OCI-M1 (cell line): ENCODE results near the gene TEKTIP1.
A peak's percentile ranks its signal among the peaks of the same experiment; 100 is the strongest.

Source experiments
- DNase-seq: peaks from one replicate; lab custom pipeline; 2025; lab: John Stamatoyannopoulos, UW

TEKTIP1 gene

DNA sequence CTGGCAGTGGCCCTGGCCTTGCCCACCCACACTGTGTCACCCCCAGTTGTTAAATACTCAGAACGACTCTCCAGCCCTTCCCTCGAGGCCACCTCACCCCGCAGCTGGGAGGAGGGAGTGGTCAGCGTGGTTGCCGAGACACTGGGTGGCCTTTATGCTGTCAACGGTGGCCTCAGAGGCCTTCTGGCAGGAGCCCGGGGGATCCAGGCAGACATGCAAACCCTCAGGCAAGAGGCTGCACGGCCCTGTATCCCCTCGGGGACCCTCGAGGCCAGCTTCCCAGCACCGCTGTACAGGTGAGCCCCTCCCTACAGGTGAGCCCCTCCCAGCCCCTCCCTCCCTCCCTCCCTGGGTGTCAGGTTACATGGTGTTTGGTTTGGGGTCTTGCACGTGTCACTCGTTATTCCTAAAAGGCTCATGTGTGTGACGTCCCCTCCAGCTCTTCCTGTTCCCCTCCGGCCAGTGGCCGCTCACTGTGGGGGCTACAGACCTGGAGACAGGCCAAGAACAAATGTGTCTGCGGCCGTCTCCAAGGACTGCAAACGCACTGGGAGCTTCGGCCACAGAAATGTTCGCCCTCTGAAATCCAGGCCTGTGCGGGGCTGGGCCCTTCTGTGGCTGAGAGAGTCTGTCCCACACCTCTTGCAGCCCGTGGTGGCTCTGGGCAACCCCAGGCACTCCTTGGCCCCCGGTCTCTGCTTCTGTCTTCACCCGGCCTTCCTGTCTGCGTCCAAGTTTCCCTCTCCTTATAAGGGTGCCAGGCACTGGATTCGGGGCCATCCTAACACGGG, at the start of gene TEKTIP1:
TEKTIP1 (plus strand) TSS at position 210 of the 791 bp plus-strand sequence; CDS start at position 214, 4 bp downstream.
- DNase-seq, result no peak

DNA sequence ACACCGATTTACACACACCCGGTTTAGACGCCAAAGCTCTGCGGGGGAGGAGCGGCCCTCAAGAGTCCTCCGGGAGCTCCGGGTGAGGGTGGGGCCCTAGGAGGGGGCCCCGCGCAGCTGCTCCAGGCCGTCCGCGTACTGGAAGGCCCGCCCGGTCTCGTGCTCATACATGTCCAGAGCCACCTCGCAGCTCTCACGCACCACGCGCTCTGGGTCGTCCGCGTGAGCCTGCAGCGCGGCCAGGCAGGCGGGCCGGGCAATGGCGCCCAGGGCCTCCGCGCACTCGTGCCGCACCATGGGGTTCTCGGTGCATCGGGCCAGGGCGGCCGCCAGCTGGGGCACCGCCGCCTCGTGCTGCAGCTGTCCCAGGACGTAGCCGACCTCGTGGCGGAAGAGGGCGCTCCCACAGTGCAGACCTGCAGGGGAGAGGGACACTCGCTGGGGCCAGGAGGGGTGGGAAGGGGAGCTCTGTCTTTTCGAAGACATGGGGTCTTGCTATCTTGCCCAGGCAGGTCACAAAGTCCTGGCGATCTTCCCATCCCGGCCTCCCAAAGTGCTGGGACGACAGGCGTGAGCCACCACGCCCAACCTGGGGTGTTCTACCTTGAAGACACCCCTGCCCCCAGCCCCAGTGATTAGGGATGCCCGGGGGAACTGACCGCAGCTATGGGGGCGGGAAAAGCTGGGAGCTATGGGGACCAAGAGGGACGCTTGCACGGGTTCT, 47.4 kb upstream of the TEKTIP1 start:
- DNase-seq, result no peak

DNA sequence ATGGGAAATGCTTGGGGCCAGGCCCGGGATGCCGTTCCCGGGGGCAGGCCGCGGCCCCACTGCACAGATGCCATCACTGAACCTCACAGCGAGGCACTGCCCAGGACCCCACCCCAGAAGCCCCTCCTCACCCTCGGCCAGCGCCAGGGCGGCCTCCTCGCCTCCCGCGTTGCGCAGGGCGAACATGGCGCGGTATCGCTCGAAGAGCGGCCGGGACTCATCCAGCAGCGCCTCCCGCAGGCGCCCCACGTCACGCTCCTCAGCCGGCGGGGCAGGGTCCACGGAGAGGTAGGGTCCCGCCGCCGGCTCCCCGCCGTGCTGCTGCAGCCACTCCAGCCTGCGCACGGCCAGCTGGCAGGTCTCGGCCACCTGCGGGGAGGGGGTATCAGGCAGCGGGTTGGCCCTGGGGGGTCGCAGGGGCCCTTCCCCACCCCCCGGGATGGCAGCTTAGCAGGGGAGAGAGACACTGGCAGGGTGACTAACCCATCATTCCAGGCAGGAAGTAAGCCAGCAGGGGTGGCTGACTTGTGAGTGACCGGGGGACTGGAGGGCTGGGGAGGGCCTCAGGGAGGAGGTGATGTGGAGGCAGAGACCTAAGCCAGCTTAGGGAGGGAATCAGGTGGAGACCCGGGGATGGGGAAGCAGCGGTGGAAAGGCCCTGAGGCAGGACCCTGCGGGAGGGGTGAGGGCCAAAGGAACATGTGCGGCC, 46.7 kb upstream of the TEKTIP1 start:
- no peak for DNase-seq

DNA sequence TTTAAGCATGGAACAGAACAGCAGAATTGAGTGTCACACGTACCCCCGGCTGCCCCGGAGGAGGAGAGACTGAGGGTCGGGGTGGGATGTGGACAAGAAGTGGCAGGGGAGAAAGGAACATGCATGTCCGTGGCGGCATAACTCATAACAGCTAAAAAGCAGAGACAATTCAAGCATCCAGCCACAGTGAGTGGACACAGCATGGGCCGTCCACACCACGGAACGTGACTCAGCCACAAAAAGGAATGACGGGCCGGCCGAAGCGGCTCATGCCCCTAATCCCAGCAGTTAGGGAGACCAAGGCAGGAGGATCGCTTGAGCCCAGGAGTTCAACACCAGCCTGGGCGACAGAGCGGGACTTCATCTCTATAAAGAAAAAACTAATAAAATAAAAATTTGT, 46.1 kb upstream of the TEKTIP1 start:
- no peak for DNase-seq

DNA sequence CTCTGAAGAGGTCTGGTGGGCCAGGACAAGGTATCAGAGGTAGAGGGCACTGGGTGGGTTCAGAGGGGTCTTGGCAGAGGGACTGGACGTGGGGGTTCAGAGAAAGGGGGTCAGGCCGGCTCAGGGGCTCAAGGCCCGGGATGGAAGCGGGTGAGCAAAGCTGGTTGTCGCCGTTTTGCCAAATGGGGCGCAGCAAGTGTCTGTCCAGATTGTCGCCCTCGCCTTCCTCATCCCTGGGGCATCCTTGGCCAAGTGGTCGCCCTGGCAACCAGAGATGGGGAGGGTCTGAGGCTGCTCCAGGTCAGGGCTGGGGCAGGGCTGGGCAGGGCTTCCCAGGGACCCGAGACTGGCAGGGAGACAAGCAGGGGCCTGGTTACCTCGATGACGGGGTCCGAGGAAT, 45.3 kb upstream of the TEKTIP1 start:
- DNase-seq, result no peak

DNA sequence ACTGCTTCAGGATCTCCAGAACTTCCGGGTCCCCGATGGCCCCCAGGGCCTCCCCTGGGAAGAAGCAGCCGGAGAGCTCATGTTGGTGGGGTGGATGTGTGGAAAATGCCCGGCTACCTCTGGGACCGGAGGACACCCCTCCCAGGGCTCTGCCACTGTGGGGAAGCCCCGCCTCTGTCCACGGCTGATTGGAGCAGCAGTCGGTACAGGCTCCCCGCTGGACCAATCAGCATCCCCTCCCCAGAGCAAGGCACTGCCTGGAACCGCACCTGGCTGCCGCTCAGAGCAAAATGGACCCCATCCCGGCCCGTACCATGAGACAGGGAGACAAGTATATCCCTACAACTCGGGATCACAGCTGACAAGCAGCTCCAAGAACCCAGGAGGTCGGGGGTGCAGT, 44.9 kb upstream of the TEKTIP1 start:
- DNase-seq, result no peak

DNA sequence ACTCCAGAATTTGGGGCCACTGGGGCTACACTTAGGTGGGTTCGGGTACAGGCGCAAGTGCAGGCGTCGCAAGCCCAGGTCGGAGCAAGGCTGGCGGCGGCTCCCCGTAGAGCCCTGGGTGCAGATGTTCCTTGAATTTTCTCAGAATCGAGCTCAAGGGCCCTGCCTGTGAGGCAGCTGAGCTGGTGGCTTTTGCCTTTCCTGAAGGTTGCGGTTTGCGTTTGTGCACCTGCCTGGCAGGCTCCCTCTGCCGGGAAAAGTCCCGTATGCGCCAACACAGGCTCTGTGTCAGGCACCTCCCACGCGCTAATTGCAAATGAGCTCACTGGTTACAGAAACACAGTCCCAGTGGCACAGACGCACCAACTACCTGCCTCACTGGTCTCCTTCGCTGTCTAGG, 44.4 kb upstream of the TEKTIP1 start:
- DNase-seq, result no peak

DNA sequence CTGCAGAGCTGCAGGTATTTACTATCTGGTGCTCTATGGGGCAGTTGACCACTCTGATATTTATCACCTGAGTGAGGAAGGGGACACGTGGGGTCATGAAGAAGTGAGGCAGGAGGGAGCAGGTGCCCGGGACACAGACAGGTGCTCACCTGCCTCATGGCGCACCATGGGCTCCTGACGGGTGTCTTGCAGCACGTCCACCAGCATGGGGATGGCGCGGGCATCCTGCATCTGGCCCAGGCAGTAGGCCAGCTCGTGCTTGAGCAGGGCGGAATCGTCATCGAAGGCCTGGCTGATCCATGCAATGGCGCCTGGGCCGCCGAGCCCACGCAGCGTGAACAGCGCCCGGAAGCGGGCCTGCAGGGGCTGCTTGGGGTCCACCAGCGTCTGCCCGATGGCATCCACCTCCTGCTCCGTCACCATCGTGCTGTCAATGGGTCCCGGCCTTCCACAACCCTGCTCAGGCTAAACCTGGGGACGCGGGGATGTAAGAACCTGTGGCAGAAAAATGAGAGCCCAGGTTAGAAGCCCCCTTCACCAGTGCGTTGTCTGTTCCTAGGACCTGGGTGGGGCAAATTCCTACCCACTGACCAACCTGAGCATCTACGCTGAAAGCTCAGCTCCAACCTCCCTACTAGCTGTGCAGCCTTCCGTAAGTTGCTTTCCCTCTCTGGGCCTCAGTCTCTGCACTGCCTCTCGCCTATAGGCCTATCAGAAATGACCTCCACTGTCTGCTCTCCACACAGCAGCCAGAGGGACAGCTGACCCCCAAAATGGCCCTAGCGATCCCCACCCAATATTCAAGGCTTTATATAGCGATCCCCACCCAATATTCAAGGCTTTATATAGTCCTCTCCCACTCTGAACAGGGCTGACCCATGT, 42.3 kb upstream of the TEKTIP1 start:
- no peak for DNase-seq

DNA sequence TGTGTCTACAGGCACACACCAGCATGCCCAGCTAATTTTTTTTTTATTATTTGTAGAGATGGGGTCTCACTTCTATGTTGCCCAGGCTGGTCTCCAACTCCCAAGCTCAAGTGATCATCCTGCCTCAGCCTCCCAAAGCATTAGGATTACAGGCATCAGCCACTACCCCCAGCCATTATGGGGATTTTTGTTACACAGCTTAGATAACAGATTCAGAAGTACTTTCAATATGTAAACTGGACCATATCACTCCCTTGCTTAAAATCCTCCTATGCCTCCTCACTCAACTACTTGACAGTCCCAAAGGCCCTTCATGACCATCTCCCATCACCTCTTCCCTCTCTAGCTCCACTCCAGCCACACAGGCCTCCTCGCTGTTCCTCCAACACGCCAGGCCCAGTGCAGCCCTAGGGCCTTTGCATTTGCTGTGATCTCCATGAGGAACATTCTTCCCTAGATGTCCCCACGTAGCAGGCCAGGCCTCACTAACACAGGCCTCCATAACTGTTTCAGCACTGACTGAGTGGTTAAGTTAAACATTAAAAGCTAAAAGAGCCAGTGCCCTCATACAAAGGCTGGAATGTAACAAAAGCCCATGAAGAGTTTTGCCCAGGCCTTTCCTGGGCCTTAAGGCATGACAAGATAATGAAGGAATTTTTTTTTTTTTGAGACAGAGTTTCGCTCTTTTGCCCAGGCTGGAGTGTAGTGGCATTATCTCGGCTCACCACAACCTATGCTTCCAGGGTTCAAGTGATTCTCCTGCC, 41.0 kb upstream of the TEKTIP1 start:
- DNase-seq, result no peak

DNA sequence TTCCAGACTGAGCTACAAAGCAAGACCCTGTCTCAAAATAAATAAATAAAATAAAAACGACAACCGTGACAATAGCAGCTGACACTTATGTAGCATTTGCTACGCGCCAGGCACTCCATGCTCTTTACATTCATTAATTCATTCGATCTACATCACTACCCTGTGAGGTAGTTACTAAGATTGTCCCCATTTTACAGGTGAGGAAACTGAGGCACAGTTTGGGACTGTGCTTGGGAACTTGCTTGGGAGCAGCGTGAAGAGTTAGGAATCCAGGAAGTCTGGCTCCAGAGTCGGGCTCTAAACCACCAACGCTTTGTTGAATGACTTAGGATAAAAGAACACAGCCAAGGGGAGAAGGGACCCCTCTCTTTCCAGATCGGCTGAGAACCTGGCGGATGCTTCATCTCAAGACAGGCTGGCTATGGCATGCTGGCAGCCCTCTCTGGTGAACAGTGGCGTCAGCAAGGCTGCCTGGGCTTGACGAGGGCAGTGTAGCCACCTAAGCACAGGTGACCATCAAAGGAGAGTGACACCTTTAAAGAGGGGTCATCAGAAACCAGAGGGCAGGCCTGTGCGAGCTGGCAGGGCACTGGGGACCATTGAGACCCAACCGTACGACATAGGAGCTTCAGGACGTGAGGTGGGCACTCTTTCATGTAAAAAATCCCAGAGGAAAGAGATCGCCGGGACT, 39.1 kb upstream of the TEKTIP1 start:
- no peak for DNase-seq

DNA sequence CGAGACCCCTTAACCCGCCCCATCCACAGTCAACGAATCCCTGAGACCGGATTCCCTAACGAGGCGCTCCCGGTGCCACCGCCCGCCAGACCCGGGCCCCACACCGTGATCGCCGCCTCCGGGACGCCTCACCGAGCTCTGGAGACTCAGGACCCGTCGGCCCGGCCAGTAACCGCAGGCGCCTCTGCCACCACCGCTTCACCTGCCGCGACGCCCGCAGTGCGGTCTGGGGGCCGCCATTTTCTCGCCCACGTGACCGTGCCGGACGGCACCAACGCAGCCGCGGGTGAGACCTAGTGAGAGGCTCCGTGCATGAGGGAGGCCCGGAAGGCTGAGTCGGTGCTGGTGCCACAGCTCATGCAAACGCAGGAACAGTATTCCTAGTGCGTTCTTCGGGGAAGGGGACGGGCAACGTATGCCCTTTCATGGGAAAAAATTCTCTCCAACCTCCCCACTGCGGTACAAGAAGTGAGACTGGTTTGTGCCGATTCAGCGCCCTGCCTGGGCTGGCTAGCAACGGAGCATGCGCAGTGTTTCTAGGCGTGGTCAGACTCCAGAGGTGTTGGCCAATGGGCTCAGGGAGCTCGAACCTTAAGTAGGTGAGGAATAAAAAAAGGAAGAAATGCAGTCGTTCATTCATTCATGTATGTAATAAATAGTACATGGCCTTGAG, 38.4 kb upstream of the TEKTIP1 start, which contains the start of gene DOHH:
DOHH (minus strand) TSS at position 246 of the 673 bp plus-strand sequence. CDS start 3,860 bp downstream, outside the sequence.
- peak; percentile 95 for DNase-seq

DNA sequence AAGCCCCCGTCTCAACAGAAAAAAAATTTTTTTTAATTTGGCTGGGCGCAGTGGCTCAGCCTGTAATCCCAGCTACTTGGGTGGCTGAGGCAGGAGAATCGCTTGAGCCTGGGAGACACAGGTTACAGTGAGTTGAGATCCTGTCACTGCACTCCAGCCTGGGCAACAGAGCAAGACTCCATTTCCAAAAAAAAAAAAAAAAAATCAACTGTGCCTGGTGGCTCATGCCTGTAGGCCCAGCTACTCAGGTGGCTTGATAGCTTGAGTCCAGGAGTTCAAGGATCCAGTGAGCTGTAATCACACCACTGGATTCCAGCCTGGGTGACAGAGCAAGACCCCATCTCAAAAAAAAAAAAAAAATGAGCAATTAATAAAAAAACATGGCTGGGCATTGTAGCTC, 37.2 kb upstream of the TEKTIP1 start:
- no peak for DNase-seq

DNA sequence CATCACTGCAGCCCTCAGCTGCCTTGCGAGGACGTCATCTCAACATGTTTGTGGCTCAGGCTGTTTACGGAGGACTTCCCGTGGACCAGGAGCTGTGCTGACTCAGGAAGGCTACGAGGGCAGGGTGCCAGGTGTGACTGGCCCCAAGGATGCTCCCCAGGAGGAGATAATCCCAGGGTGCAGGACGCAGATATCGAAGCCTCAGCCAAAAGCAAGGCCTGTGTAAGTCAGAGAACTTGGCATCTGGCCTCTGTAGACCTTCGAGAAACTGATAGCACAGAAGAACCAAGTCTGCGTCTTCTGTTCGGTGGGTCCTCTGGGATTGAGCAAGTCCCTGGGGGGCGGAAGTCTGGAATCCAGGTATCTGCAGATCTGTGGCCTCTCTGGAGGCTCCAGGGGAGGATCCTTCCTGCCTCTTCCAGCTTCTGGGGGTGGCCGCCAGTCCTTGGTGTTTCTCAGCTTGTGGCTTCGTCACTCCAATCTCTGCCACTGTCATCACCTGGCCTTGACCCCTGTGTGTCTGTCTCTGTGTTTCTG, 35.9 kb upstream of the TEKTIP1 start:
- no peak for DNase-seq

DNA sequence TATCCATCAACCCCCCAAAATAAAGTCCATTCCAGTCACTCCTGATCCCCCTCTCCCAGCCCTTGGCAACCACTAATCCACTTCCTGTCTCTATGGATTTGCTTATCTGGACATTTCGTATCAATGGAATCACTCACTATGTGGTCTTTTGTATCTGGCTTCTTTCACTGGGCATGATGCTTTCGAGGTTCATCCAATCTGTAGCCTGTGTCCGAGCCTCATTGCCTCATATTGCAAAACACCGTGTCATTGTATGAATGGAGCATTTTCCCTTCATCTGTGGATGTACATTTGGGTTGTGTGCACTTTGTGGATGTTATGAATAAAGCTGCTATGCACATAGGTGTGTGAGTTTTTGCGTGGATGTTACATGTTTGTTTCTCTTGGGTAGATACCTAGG, 34.2 kb upstream of the TEKTIP1 start:
- peak; percentile 1 for DNase-seq

DNA sequence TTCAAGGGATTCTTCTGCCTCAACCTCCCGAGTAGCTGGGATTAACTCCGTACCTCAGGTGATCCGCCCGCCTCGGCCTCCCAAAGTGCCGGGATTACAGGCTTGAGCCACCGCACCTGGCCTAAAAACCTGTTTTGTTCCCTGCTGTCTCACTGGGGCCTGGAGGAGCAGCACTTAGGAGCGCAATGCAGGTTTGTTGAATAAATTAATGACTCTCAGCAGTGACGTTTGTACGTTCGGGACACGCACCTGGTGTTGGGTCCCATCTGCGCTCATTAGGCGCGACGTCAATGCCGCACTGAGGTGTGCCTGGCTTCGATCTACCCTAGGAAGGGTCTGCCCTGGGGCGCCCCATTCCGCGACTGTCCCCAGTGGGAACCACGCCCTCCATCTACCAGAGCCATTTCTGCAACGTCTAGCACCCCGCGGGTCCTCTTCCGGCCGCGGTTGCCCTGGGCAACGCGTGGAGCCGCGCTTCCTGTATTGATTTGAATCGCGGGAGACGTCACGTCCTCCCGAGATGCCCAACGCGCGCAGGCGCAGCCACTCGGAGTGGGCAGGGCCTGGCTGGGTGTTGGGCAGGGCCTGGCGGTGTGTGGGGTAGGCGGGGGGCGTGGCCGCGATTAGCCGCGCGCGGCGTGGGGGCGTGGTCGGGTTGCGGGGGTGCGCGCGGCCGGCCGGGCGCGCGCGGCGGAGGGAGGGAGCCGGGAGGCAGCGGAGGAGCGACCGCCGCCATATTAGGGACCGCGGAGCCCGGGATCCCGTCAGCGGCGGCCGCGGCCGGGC, 33.2 kb upstream of the TEKTIP1 start, which contains the start of gene FZR1:
FZR1 (plus strand) TSS at position 714 of the 786 bp plus-strand sequence. CDS start 16,679 bp downstream, outside the sequence.
- DNase-seq, result peak; percentile 97

DNA sequence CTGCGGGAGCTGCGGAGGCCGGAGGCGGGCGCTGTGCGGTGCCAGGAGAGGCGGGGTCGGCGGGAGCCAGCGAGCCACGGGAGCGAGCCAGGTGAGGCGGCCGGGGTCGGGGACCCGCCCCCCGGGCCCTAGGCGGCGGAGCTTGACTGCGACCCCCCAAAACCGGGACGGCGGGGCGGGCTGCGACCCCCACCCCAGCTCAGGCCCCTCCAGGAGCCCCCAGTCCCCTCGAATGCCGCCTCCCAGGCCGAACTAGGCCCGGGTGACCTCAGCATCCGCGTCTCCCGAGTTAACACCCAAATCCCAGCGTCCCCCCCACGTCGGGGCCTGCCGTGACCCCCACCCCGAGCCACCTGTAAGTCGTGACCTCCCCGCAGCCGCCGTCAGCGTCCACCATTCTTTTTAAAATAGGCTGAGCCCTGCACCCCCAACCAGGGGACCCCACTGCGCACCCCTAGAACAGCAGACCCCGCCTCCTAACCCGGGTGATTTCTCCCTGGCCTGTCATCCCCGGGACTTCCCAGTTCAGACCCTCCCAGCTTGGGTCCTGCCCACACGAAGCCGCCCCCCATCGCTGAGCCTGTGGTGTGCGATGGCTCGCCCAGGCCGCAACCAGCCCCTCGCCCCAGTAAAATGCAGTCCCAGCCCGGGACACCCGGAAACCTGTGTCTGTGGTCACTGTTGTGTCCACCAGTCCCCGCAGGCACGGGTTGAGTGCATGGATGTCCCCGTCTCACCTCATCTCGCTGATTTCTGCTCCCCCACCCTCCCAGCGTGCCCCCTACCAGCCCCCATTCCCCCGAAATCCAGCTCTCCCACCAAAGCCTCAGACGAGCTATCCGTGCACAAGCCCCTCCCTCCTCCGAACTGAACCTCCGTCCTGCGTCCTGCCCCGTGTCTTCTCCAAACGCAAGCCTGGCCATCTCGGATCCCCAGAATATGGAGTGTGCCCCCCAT, 32.3 kb upstream of the TEKTIP1 start:
- peak; percentile 14 for DNase-seq
